GM18502 (cell line): ENCODE results near the gene CMIP.

Experiments used
- ATAC-seq: cut with Tn5 transposase; IDR thresholded peaks from one replicate; pipeline ENCODE4 v1.9.1; 2021; ENCODE audit warnings: mild to moderate bottlenecking; ENCODE audit not compliant: unreplicated experiment, poor library complexity

The CMIP gene

GRCh38 chr16:81473969-81474959, 29.7 kb downstream of the CMIP start:
- ATAC-seq = no peak

GRCh38 chr16:81477697-81478693, 33.4 kb downstream of the CMIP start:
- no peak for ATAC-seq

- peak; percentile 56 for ATAC-seq
Observed at GRCh38 chr16:81478876-81479511, 34.4 kb downstream of the CMIP start.

- peak; percentile 4 for ATAC-seq
Observed at GRCh38 chr16:81480606-81481206, 36.1 kb downstream of the CMIP start.

- peak; percentile 94 for ATAC-seq
Observed at GRCh38 chr16:81481207-81481821, 36.7 kb downstream of the CMIP start.

GRCh38 chr16:81482329-81483063, 37.9 kb downstream of the CMIP start:
- no peak for ATAC-seq

GRCh38 chr16:81483064-81483969, 38.7 kb downstream of the CMIP start:
- no peak for ATAC-seq

GRCh38 chr16:81483970-81484595, 39.5 kb downstream of the CMIP start:
- ATAC-seq = no peak

GRCh38 chr16:81484908-81485624, 40.5 kb downstream of the CMIP start:
- no peak for ATAC-seq

- no peak for ATAC-seq
Observed at GRCh38 chr16:81485824-81486539, 41.4 kb downstream of the CMIP start.

GRCh38 chr16:81486540-81487061, 42.0 kb downstream of the CMIP start:
- ATAC-seq = no peak

GRCh38 chr16:81487301-81487720, 42.7 kb downstream of the CMIP start:
- ATAC-seq = no peak

GRCh38 chr16:81488687-81489411, 44.2 kb downstream of the CMIP start:
- ATAC-seq = no peak

GRCh38 chr16:81489547-81490267, 45.1 kb downstream of the CMIP start:
- no peak for ATAC-seq
